H1 (cell line): ENCODE results near the gene DCHS1. TPM values are rescaled to one million over a fixed set of nuclear protein-coding genes. Genes with fewer than 3 reads are reported as not detected.

Experiments used
- CTCF ChIA-PET: fragments of 300-600 bp; sonication (Branson Sonifier 250); formaldehyde crosslinking; loops from one replicate; lab custom pipeline; 2021; ENCODE audit not compliant: partially characterized antibody; lab: Charles Lee
- POLR2A ChIA-PET: fragments of 300-600 bp; sonication (Branson Sonifier 250); formaldehyde crosslinking; loops from one replicate; lab custom pipeline; 2021; ENCODE audit warnings: inconsistent platforms; ENCODE audit not compliant: partially characterized antibody; lab: Charles Lee
- DNase-seq, 2 experiments: peaks; one replicate each; pipeline versions ENCODE4 v3.0.0 to v3.0.0-alpha.2; 2010 to 2022; ENCODE audit warnings: low spot score in 2 of 2, low read depth in 1 of 2, mixed read lengths in 1 of 2
- FAIRE-seq: peaks from 2 replicates; lab custom pipeline; 2011; peaks lifted over from hg19 to GRCh38; lab: Jason Lieb, UNC
- H2AFZ ChIP-seq: 2 replicates; pipeline ENCODE4 v1.8.1; 2012; ENCODE audit warnings: low read length, inconsistent platforms
- H2AK5ac ChIP-seq: 2 replicates; pipeline ENCODE4 v1.6.1; 2013; ENCODE audit warnings: low read depth, low read length
- H2BK120ac ChIP-seq: replicated peaks from 2 replicates; pipeline ENCODE3; 2013; ENCODE audit warnings: low read depth, low read length, inconsistent platforms
- H2BK12ac ChIP-seq: 2 replicates; pipeline ENCODE4 v1.6.1; 2013; ENCODE audit warnings: low read depth, low read length
- H2BK15ac ChIP-seq: 2 replicates; pipeline ENCODE4 v1.6.1; 2013; ENCODE audit warnings: low read length
- H2BK20ac ChIP-seq: 2 replicates; pipeline ENCODE4 v1.6.1; 2013; ENCODE audit warnings: low read length
- H2BK5ac ChIP-seq: 2 replicates; pipeline ENCODE4 v1.6.1; 2013; ENCODE audit warnings: low read depth, low read length
- H3K14ac ChIP-seq: 2 replicates; pipeline ENCODE4 v1.6.1; 2013; ENCODE audit warnings: inconsistent platforms; ENCODE audit not compliant: insufficient read length
- H3K18ac ChIP-seq: 2 replicates; pipeline ENCODE4 v1.6.1; 2013; ENCODE audit warnings: low read length; ENCODE audit errors: extremely low read depth
- H3K23ac ChIP-seq: 2 replicates; pipeline ENCODE4 v1.6.1; 2013; ENCODE audit warnings: inconsistent platforms; ENCODE audit not compliant: insufficient read length
- H3K23me2 ChIP-seq: 2 replicates; pipeline ENCODE4 v1.6.1; 2013; ENCODE audit warnings: low read depth, low read length
- H3K27ac ChIP-seq: 2 replicates; pipeline ENCODE4 v1.6.1; 2011; ENCODE audit warnings: low read depth, low read length, inconsistent platforms
- H3K27me3 ChIP-seq, 4 experiments: replicated peaks in 1 of 4; 1 replicate in 1 of 4; 2 replicates in 3 of 4; pipeline versions ENCODE4 v1.6.1 to v1.8.1; 2011 to 2013; ENCODE audit warnings: low read length in 3 of 4, mild to moderate bottlenecking in 3 of 4, inconsistent platforms in 2 of 4, mixed read lengths in 2 of 4, moderate library complexity in 1 of 4; ENCODE audit not compliant: control insufficient read depth in 3 of 4, insufficient read depth in 3 of 4; ENCODE audit errors: extremely low read depth in 1 of 4
- H3K36me3 ChIP-seq, 4 experiments: 2 replicates each; pipeline versions ENCODE4 v1.6.1 to v1.8.1; 2011 to 2013; ENCODE audit warnings: mild to moderate bottlenecking in 4 of 4, low read length in 3 of 4, moderate library complexity in 2 of 4, control low read depth in 1 of 4, inconsistent platforms in 1 of 4; ENCODE audit not compliant: insufficient read depth in 4 of 4, control insufficient read depth in 2 of 4
- H3K4ac ChIP-seq: replicated peaks from 2 replicates; pipeline ENCODE3; 2013; ENCODE audit warnings: low read length, low read depth, mixed read lengths, inconsistent platforms; ENCODE audit not compliant: insufficient read length
- H3K4me1 ChIP-seq, 4 experiments: replicated peaks in 1 of 4; 1 replicate in 1 of 4; 2 replicates in 3 of 4; pipeline versions ENCODE4 v1.6.1 to v1.8.1; 2011 to 2013; ENCODE audit warnings: low read length in 3 of 4, inconsistent platforms in 2 of 4, mixed read lengths in 1 of 4; ENCODE audit not compliant: insufficient read depth in 4 of 4, control insufficient read depth in 3 of 4
- H3K4me2 ChIP-seq, 2 experiments: 2 replicates each; pipeline versions ENCODE4 v1.6.1 to v1.8.1; 2011 to 2013; ENCODE audit warnings: low read depth in 2 of 2, low read length in 2 of 2, control low read depth in 1 of 2, inconsistent platforms in 1 of 2, mild to moderate bottlenecking in 1 of 2; ENCODE audit not compliant: insufficient read depth in 1 of 2
- H3K4me3 ChIP-seq, 4 experiments: fragments of 200-600, 300-600 bp in 1 of 4; sonication (generic), shearing (Covaris generic), sonication (Bioruptor Twin) in 1 of 4; 2 replicates each; pipeline versions ENCODE4 v1.5.1 to v1.8.1; 2011 to 2016; ENCODE audit warnings: low read length in 4 of 4, low read depth in 3 of 4, control low read depth in 2 of 4, inconsistent platforms in 2 of 4, mild to moderate bottlenecking in 2 of 4, mixed read lengths in 1 of 4, moderate library complexity in 1 of 4; ENCODE audit not compliant: insufficient read depth in 2 of 4; ENCODE audit errors: extremely low read depth in 1 of 4
- H3K56ac ChIP-seq: replicated peaks from 2 replicates; pipeline ENCODE3; 2013; ENCODE audit warnings: low read depth, mild to moderate bottlenecking, mixed read lengths, low read length, inconsistent platforms; ENCODE audit not compliant: insufficient read length
- H3K79me1 ChIP-seq: 2 replicates; pipeline ENCODE4 v1.6.1; 2013; ENCODE audit warnings: low read depth, low read length, control low read depth
- H3K79me2 ChIP-seq, 2 experiments: 2 replicates each; pipeline versions ENCODE4 v1.6.1 to v1.8.1; 2012 to 2013; ENCODE audit warnings: low read length in 2 of 2, mild to moderate bottlenecking in 2 of 2, inconsistent platforms in 1 of 2; ENCODE audit not compliant: insufficient read depth in 2 of 2, control insufficient read depth in 1 of 2
- H3K9ac ChIP-seq, 4 experiments: replicated peaks in 1 of 4; 1 replicate in 1 of 4; 2 replicates in 3 of 4; pipeline versions ENCODE4 v1.6.1 to v1.8.1; 2011 to 2013; ENCODE audit warnings: low read depth in 3 of 4, low read length in 3 of 4, control low read depth in 2 of 4, mild to moderate bottlenecking in 2 of 4, moderate library complexity in 2 of 4, inconsistent platforms in 1 of 4; ENCODE audit errors: extremely low read depth in 1 of 4
- H3K9me3 ChIP-seq, 2 experiments: 2 replicates each; pipeline versions ENCODE4 v1.6.1 to v1.8.1; 2012 to 2013; ENCODE audit warnings: mild to moderate bottlenecking in 2 of 2, moderate library complexity in 2 of 2, control low read depth in 1 of 2, inconsistent platforms in 1 of 2, low read depth in 1 of 2, low read length in 1 of 2, mixed read lengths in 1 of 2; ENCODE audit not compliant: insufficient read depth in 2 of 2
- H4K20me1 ChIP-seq, 2 experiments: replicated peaks in 1 of 2; 2 replicates each; pipeline versions ENCODE3 to v1.8.1; 2011 to 2013; ENCODE audit warnings: inconsistent platforms in 2 of 2, low read length in 2 of 2, mild to moderate bottlenecking in 1 of 2; ENCODE audit not compliant: insufficient read depth in 2 of 2, control insufficient read depth in 1 of 2
- H4K5ac ChIP-seq: 2 replicates; pipeline ENCODE4 v1.6.1; 2013; ENCODE audit warnings: low read length, low read depth, mixed read lengths, inconsistent platforms; ENCODE audit not compliant: insufficient read length
- H4K8ac ChIP-seq: 2 replicates; pipeline ENCODE4 v1.8.0; 2013; ENCODE audit warnings: mild to moderate bottlenecking, moderate library complexity, low read length, inconsistent platforms; ENCODE audit not compliant: insufficient read depth; ENCODE audit errors: extremely low read depth
- H4K91ac ChIP-seq: replicated peaks from 2 replicates; pipeline ENCODE3; 2013; ENCODE audit warnings: low read length, mixed read lengths, inconsistent platforms; ENCODE audit not compliant: insufficient read length
- BRCA1 ChIP-seq: IDR thresholded peaks from 2 replicates; pipeline ENCODE4 v1.6.1; 2012; ENCODE audit warnings: low read depth, low read length, improper control_type of control experiment
- CBX8 ChIP-seq: fragments of 300-800, 300-1000 bp; sonication (generic); IDR thresholded peaks from 2 replicates; pipeline ENCODE4 v1.7.1; 2016; ENCODE audit warnings: low read depth, low read length, borderline replicate concordance
- CHD1 ChIP-seq: IDR thresholded peaks from 2 replicates; pipeline ENCODE4 v1.6.1; 2012; ENCODE audit warnings: low read depth, low read length, improper control_type of control experiment
- EZH2 ChIP-seq: fragments of 200-600 bp; sonication (generic); IDR thresholded peaks from 2 replicates; pipeline ENCODE4 v1.7.1; 2012; ENCODE audit warnings: low read depth, mild to moderate bottlenecking, moderate library complexity, low read length, inconsistent platforms; ENCODE audit not compliant: severe bottlenecking
- GTF2F1 ChIP-seq: IDR thresholded peaks from 2 replicates; pipeline ENCODE4 v1.6.1; 2012; ENCODE audit warnings: low read depth, low read length, improper control_type of control experiment, borderline replicate concordance
- KDM1A ChIP-seq: fragments of 200-600, 300-600 bp; sonication (generic); IDR thresholded peaks from 2 replicates; pipeline ENCODE4 v1.7.1; 2016; ENCODE audit warnings: mild to moderate bottlenecking, low read length, borderline replicate concordance
- NRF1 ChIP-seq: IDR thresholded peaks from 2 replicates; pipeline ENCODE4 v1.6.1; 2011; ENCODE audit warnings: mild to moderate bottlenecking, low read depth, low read length, improper control_type of control experiment
- POLR2AphosphoS5 ChIP-seq: IDR thresholded peaks from 2 replicates; pipeline ENCODE4 v1.6.1; 2011; ENCODE audit warnings: low read depth, low read length
- SAP30 ChIP-seq: fragments of 300-600 bp; sonication (generic); IDR thresholded peaks from 2 replicates; pipeline ENCODE4 v1.7.1; 2012; ENCODE audit warnings: low read length, moderate library complexity, mild to moderate bottlenecking, inconsistent platforms; ENCODE audit not compliant: insufficient read depth, insufficient replicate concordance
- SIN3A ChIP-seq, 2 experiments: IDR thresholded peaks in 1 of 2; conservative IDR thresholded peaks in 1 of 2; 2 replicates each; pipeline ENCODE4 v1.6.1; 2011 to 2012; ENCODE audit warnings: low read length in 2 of 2, improper control_type of control experiment in 1 of 2, low read depth in 1 of 2, mild to moderate bottlenecking in 1 of 2
- SRF ChIP-seq: IDR thresholded peaks from 2 replicates; pipeline ENCODE4 v1.6.1; 2011; ENCODE audit warnings: mild to moderate bottlenecking, low read depth, low read length, moderate library complexity
- ZNF274 ChIP-seq: IDR thresholded peaks from 2 replicates; pipeline ENCODE4 v1.7.0; 2012; ENCODE audit warnings: low read length, borderline replicate concordance; ENCODE audit errors: extremely low read depth
- WGBS, 2 experiments: shearing (Covaris generic) in 1 of 2; methylation state at CpG; one replicate each; pipeline versions ENCODE4 v1.1.6 to v1.1.7; 2013 to 2015; ENCODE audit warnings: low lambda C conversion rate in 2 of 2, mixed read lengths in 2 of 2, inconsistent platforms in 1 of 2, low coverage in 1 of 2, missing lambda C conversion rate in 1 of 2; ENCODE audit not compliant: insufficient replicate concordance in 2 of 2, insufficient coverage in 1 of 2, insufficient read length in 1 of 2; ENCODE audit errors: extremely low coverage in 1 of 2, missing lambda C conversion rate in 1 of 2; 5-methylcytosine and 5-hydroxymethylcytosine counted together
- polyA plus RNA-seq, 7 experiments: library from polyadenylated mRNA; depleted of rRNA in 3 of 7; stranded (reverse) in 5 of 7; unstranded in 2 of 7; fragments of >200 nt in 5 of 7; fragments of 200-250 nt in 2 of 7; gene quantifications; 1 replicate in 5 of 7; 2 replicates in 1 of 7; 4 replicates in 1 of 7; pipeline versions ENCODE4 v1.2.1 to v1.2.3, GENCODE V29; 2011 to 2013; ENCODE audit warnings: missing spikeins in 2 of 7, mixed read lengths in 2 of 7
- total RNA-seq: library from RNA; stranded (reverse); fragmentation: NEBNext Ultra II Directional; extraction: Animal tissue kit (Norgen Biotek cat#: 25700); gene quantifications from 2 replicates; pipeline ENCODE4 v1.2.1, GENCODE V29; 2021
- TF ChIP-seq, protein P1 (sequence below): IDR thresholded peaks from 2 replicates; pipeline ENCODE4 v1.6.1; 2011; ENCODE audit warnings: low read depth, mild to moderate bottlenecking, low read length; ENCODE audit not compliant: insufficient read depth

DCHS1 gene
- total and polyA plus RNA-seq, 2 of the 8 experiments (the other 6 are each of a cell fraction or from before 2014, with no cell fraction given): 8.2 to 10.5 TPM

DNA sequence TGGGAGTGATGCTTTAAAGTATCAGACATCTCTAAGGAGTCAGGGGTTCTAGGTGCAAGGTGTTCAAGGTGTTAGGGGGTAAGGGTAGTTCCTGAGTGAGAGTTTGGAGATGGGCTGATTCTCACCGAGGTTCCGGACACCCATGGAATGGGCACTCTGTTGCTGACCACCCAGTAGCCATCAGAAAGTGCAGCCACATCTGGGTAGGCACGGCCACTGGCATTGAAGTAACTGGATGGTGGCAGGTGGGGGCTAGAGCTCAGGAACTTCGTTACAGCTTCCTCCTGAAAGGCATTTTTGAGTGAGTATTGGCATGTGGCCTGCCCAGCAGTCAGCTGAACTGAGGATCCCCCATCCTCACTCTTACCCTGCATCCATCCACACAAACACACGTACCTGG lies 40.6 kb downstream of the DCHS1 start:
- Histone ChIP-seq H3K27me3 (no peaks in the 10 kb centered on the region), H3K9ac (no peak overlapping the region), H3K14ac (no peak overlapping the region), H3K36me3 (peaks cover 8 to 15% (median 12%) of the 10 kb centered on the region in 4 experiments; a peak in 7 of 8 replicates), H3K79me2 (peaks cover 0 to 15% of the 10 kb centered on the region in 2 experiments; a peak in 2 of 4 replicates), H2BK12ac (no peak overlapping the region), H3K4me2 (no peak overlapping the region), H4K5ac (no peak overlapping the region), H2AK5ac (no peak overlapping the region), H2BK20ac (no peak overlapping the region), H4K91ac (no peak overlapping the region), H4K20me1 (no peaks in the 10 kb centered on the region), H3K4me1 (peaks cover 4 to 15% (median 8%) of the 10 kb centered on the region in 4 experiments; a peak in 6 of 7 replicates), H2BK5ac (no peak overlapping the region), H2BK120ac (no peak overlapping the region), H3K79me1 (no peaks in the 10 kb centered on the region; the same call in none of the 2 replicates), H3K4me3 (no peak overlapping the region), H3K18ac (no peak overlapping the region), H3K4ac (no peak overlapping the region), H3K23ac (no peak overlapping the region), H3K9me3 (no peaks in the 10 kb centered on the region), H2BK15ac (no peak overlapping the region), H3K56ac (no peak overlapping the region), H2AFZ (no peak overlapping the region), H4K8ac (no peak overlapping the region), H3K23me2 (peaks cover 17% of the 10 kb centered on the region), H3K27ac (no peak overlapping the region)
- DNase-seq (no peak), FAIRE-seq (no peak)
- 97% methylated on average over 5 of the region's 5 CpGs; no CpG with 5 or more reads in 1 of the 2 experiments for WGBS, 2 experiments
- ChIA-PET CTCF (interaction anchor here (1.6 kb wide), 1 partner anchor 65 kb away, joined by 3 read pairs; no protein-coding TSS in a partner anchor), POLR2A (no interaction called here)
- TF ChIP-seq CBX8 (no peak), KDM1A (no peak), SIN3A (conservative IDR thresholded peaks at IDR 0.05 in 1 of 2, IDR thresholded peaks at IDR 0.05 in 1 of 2; ENCODE audit: low read depth in 1 of 2, low read length in 2 of 2) (no peak), GTF2F1 (no peak), ZNF274 (no peak), POLR2AphosphoS5 (no peak), BRCA1 (no peak), EZH2 (no peak), SAP30 (no peak), CHD1 (no peak), SRF (no peak), NRF1 (no peak)
- TF ChIP-seq, protein P1, sequence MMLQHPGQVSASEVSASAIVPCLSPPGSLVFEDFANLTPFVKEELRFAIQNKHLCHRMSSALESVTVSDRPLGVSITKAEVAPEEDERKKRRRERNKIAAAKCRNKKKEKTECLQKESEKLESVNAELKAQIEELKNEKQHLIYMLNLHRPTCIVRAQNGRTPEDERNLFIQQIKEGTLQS: no peak
